GM21360 (cell line): ENCODE measurements around the gene PSMB11.

Experiments used
- ATAC-seq: cut with Tn5 transposase; IDR thresholded peaks from one replicate; pipeline ENCODE4 v1.9.1; 2021; ENCODE audit warnings: mild to moderate bottlenecking, moderate library complexity; ENCODE audit not compliant: unreplicated experiment

The PSMB11 gene

DNA sequence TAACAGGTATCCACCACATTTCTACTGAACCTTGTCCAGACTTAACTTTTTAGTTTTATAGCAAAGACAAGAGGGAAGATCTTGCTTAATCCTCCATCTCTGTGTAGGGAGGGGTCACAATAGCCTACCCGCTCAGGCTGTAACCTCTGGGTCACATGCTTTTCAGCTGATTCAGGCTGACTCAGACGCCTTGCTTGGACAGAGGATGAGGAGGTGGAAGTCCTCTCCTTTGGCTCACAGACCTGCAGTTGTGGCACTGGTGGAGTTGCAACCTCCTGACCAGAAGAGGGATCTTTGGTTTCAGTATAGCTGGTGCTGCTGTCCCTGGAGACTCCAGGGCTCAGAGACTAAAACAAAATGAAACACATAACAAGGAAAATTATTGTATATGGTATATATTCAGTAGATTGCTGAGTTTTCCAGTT is 36.7 kb downstream of the PSMB11 start:
- ATAC-seq = no peak

DNA sequence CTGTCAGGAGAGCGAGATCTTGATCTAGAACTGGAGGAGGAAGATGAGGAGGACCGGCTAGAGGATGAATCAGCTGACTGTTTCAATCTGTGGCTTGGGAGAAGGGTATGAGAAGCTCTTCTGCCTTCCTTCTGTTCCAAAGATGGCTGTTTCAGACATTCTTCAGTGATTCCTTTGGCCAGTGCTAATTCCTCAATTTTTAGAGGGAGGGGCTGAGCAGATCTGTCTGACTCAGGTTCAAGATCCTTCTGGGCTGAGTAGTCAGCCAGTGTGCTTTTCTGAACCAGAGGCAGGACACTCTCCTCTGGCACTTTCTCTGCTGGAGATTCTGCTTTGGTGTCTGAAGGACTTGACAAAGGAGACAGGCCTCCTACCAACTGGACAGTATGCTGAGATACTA is 37.7 kb downstream of the PSMB11 start:
- no peak for ATAC-seq

GRCh38 chr14:23080474-23080873 is 38.5 kb downstream of the PSMB11 start:
- no peak for ATAC-seq

DNA sequence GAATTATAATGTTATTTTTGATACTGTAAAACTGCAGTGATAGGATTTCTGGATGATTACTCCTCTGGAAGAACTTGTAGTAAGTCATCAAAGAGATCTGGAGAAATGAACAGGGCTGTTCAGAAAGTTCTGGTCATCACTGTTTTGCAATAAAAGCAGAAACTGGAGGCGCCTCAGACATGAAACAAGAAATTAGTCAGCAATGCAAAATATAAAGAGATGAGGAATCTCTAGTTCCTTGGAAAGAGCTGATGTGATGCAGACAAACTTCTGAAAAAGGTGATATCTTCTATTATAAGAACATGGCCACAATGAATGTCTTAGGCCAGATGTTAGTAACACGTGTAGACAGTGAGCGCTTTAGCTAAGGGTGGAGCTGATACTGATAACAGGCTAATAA is 43.4 kb downstream of the PSMB11 start:
- ATAC-seq = no peak

DNA sequence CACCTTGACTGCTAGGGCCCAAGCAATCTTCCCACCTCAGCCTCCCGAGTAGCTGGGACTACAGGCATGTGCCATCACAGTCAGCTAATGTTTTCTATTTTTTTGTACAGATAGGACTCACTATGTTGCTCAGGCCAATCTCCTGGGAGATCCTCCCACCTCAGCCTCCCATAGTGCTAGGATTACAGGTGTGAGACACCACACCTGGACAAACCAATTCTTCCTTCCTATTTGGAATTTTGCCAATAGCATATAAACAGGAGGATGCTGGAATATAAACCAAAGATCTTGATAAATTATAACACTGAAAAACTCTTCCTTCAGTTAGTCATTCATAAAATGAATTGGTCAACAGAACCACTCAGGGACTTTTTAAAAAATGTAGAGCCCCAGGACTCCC is 44.6 kb downstream of the PSMB11 start:
- ATAC-seq = no peak

- no peak for ATAC-seq
Measured at GRCh38 chr14:23089498-23090253, 47.7 kb downstream of the PSMB11 start.

DNA sequence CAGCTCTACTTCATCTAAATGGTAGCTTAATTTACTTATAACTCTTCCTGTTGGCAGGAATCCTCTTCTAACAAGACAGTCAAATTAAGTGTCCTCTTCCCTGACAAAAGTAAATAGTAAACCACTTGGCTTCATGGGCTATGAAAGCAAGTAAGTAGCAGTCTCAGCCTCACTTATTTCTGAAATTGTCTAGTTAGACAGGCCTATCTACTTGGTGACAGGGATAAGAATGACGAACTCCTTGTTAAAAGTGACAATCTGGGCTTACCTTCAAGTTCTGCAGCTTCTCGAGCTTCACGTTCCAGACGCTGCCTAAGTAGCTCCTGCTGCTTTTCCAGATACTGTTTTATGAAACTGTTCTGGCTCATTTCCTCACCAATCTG is 48.2 kb downstream of the PSMB11 start:
- no peak for ATAC-seq

GRCh38 chr14:23091294-23092225 is 49.5 kb downstream of the PSMB11 start:
- no peak for ATAC-seq

DNA sequence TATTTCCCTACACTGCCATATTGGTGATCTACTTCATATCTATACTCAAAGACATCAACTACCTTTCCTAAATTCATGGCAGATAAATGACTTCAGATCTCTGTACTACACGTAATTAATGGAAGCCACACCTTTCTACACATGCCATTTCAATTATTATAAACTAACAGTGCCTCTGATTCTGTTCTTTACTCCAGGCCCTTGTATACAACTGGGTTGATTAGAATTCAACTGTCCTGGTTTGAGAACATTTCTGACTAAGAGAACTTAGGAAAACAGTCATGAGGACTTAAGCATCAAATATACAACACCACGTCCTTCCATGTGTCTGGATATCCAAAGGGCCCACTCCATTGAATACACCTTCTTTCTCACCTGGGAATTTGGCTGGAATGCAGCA is 51.1 kb downstream of the PSMB11 start:
- ATAC-seq = no peak

- ATAC-seq = no peak
Measured at GRCh38 chr14:23093526-23093925, 51.5 kb downstream of the PSMB11 start.
